ENCODE measurements around the gene DOP1A.

DOP1A gene

GRCh38 chr6:83071023-83071422, 3.6 kb downstream of the DOP1A start:
- DNase-seq (ENCODE audit: extremely low read depth in 1 of 2, low read depth in 1 of 2), result no peak

- DNase-seq (ENCODE audit: extremely low read depth in 1 of 2, low read depth in 1 of 2), result no peak
Measured at GRCh38 chr6:83071707-83072106, 4.2 kb downstream of the DOP1A start.

GRCh38 chr6:83072726-83073125, 5.3 kb downstream of the DOP1A start:
- no peak for DNase-seq (ENCODE audit: extremely low read depth in 1 of 2, low read depth in 1 of 2)

GRCh38 chr6:83073615-83074014, 6.1 kb downstream of the DOP1A start:
- no peak for DNase-seq (ENCODE audit: extremely low read depth in 1 of 2, low read depth in 1 of 2)

GRCh38 chr6:83083476-83083875, 16.0 kb downstream of the DOP1A start:
- no peak for DNase-seq (ENCODE audit: extremely low read depth in 1 of 2, low read depth in 1 of 2)

DNA sequence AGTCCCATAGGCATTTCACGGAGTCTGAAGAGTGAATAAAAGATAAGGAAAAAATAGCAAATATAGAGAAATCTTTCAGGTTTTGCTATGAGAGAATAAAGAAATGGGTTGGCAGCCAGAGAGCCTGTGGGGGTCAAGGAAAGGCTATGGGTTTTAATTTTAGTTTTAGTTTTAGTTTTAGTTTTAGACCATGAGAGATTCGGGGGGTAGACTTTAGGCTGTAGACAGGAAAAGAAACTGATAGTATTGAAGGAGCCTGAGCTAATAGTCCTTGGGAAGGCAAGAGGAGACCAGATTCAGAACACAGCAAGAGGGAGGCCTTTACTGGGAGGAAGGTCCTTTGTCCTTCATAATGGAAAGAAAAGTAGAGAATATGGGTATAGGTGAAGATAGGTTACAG, 19.3 kb downstream of the DOP1A start:
- no peak for DNase-seq (ENCODE audit: extremely low read depth in 1 of 2, low read depth in 1 of 2)

GRCh38 chr6:83092756-83093399, 25.4 kb downstream of the DOP1A start:
- no peak for DNase-seq (ENCODE audit: extremely low read depth in 1 of 2, low read depth in 1 of 2)

DNA sequence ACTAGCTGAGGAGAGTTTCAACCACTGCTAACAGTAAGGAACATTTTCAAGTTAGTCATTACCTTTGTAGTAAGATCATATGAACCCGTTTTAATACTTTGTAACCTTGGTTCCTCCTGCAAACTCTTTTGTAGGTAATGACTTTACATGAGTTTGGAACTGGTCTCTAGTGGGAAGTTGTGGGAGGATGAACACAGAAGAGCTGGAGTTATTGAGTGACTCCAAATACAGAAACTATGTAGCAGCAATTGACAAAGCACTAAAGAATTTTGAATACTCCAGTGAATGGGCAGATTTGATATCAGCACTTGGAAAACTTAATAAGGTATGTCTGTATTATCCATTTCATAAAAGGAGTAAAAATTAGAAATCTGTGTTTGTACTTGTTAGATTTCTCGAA, 29.3 kb downstream of the DOP1A start:
- no peak for DNase-seq (ENCODE audit: extremely low read depth in 1 of 2, low read depth in 1 of 2)

- DNase-seq (ENCODE audit: extremely low read depth in 1 of 2, low read depth in 1 of 2), result no peak
Measured at GRCh38 chr6:83097204-83097603, 29.7 kb downstream of the DOP1A start.

- DNase-seq (ENCODE audit: extremely low read depth in 1 of 2, low read depth in 1 of 2), result no peak
Measured at GRCh38 chr6:83097675-83098074, 30.2 kb downstream of the DOP1A start.

DNA sequence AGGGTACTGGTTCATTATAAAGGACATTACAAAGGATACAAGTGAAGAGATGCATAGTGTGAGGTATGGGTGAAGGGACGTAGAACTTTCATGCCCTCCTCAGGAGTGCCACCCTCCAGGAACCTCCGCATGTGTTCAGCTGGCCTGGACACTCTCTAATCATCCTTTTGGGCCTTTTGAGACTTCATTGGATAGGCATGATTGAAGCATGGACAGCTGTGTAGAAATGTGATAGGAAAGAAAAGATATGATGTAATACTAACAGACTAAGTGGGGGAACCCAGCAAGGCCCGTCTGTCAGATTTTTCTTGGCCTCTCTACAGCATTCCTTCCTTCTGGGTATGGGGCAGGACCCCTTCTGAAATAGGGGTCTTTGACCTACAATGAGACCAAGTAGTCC, 31.1 kb downstream of the DOP1A start:
- DNase-seq (ENCODE audit: extremely low read depth in 1 of 2, low read depth in 1 of 2), result no peak

GRCh38 chr6:83108378-83108777, 40.9 kb downstream of the DOP1A start:
- DNase-seq (ENCODE audit: extremely low read depth in 1 of 2, low read depth in 1 of 2), result no peak

DNA sequence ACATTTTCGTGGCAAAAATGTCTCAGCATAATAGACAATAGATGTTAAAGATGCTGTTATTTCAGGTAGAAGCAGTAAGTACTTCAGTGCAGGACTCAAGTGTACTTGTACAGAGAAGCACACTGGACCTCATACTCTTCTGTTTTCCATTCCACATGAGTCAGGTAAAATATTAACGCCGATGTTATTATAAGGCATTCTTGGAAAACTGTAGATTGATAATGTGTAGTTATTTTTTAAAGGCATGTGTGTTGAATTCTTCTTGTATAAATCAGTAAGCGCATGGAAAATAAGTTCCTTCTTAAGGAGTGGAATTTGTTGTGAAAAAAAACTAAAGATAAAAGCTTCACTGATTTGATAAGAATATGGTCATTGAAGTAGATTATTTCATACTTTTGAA, 45.8 kb downstream of the DOP1A start:
- no peak for DNase-seq (ENCODE audit: extremely low read depth in 1 of 2, low read depth in 1 of 2)

GRCh38 chr6:83114164-83114563, 46.7 kb downstream of the DOP1A start:
- no peak for DNase-seq (ENCODE audit: extremely low read depth in 1 of 2, low read depth in 1 of 2)

DNA sequence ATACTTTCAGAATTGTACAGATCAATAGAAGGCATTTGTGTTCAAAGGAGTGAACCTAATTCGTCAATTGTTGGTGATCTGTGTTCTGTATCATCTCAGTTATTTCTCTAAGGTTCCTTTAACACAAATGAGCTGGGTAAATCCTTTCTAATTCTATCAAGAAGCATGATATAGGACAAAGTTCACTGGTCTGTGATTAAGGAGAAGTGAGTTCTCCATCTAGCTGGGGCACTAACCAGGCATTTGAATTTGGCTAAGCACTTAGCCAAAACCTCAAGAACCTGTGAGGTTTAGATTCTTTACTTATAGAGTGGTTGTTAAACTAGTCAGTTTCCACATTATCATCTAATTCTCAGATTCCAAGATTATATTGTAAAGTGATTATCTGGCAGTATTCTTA, 50.3 kb downstream of the DOP1A start:
- no peak for DNase-seq (ENCODE audit: extremely low read depth in 1 of 2, low read depth in 1 of 2)

DNA sequence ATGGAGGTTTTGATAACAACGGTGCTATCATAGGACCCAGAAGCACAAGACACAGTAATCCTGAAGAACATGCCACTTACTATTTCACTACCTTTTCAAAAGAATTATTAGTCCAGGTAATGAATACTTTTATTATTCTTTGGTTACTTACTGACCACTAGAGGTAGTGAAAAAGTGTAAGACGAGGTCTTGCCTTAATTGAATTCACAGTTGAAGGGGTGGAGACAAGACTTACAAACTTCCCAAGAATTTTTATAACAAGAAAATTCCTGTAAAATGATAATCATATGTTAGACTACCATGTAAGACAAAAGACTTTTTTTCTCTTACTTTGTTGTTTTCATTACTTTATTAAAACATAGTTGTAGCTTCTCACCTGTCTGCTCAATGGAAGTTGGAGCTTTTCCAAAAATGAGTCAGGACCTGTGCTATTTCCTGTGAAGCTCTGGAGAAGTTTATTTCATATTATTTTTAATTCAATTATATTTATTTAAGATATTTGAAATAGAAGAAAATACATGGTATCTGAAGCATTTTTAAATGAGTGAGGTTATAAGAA, 52.4 kb downstream of the DOP1A start:
- no peak for DNase-seq (ENCODE audit: extremely low read depth in 1 of 2, low read depth in 1 of 2)

DNA sequence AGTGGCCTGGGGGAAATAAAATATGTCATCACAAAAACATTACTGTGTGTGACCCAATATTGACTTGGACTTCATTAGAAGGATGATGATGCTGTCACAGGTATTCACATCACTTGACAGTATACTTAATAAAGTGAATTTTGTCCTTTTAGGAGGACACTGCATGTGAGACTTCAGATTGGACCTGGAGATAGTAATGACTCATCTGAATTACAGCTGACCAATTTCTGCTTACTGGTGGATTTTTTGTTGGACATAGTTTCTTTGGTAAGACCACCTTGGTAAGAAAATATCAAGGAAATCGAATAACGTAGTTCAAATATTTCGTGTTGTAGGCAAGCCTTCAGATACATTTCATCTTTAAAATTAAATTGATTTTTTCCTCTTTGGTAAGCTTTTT, 57.1 kb downstream of the DOP1A start:
- DNase-seq (ENCODE audit: extremely low read depth in 1 of 2, low read depth in 1 of 2), result no peak

- no peak for DNase-seq (ENCODE audit: extremely low read depth in 1 of 2, low read depth in 1 of 2)
Measured at GRCh38 chr6:83125425-83125824, 58.0 kb downstream of the DOP1A start.

- DNase-seq (ENCODE audit: extremely low read depth in 1 of 2, low read depth in 1 of 2), result no peak
Measured at GRCh38 chr6:83126223-83126622, 58.8 kb downstream of the DOP1A start.

GRCh38 chr6:83126807-83127206, 59.3 kb downstream of the DOP1A start:
- no peak for DNase-seq (ENCODE audit: extremely low read depth in 1 of 2, low read depth in 1 of 2)

GRCh38 chr6:83127258-83127657, 59.8 kb downstream of the DOP1A start:
- no peak for DNase-seq (ENCODE audit: extremely low read depth in 1 of 2, low read depth in 1 of 2)

GRCh38 chr6:83127976-83128375, 60.5 kb downstream of the DOP1A start:
- no peak for DNase-seq (ENCODE audit: extremely low read depth in 1 of 2, low read depth in 1 of 2)

GRCh38 chr6:83132121-83132520, 64.7 kb downstream of the DOP1A start:
- DNase-seq (ENCODE audit: extremely low read depth in 1 of 2, low read depth in 1 of 2), result no peak

All from stimulated activated CD8-positive, alpha-beta memory T cell treated with anti-CD3 and anti-CD28 coated beads, Interleukin-7, amount 100 ng/mL, for 48 hours (primary cell).